SH-SY5Y (cell line): ENCODE results near the gene ZNF282.

Experiments
- GATA2 ChIP-seq: IDR thresholded peaks from 2 replicates; pipeline ENCODE4 v1.6.1; 2011; ENCODE audit warnings: mild to moderate bottlenecking, low read depth, low read length
- GATA3 ChIP-seq: IDR thresholded peaks from 2 replicates; pipeline ENCODE4 v1.6.1; 2011; ENCODE audit warnings: low read depth, mild to moderate bottlenecking, low read length, moderate library complexity

DNA sequence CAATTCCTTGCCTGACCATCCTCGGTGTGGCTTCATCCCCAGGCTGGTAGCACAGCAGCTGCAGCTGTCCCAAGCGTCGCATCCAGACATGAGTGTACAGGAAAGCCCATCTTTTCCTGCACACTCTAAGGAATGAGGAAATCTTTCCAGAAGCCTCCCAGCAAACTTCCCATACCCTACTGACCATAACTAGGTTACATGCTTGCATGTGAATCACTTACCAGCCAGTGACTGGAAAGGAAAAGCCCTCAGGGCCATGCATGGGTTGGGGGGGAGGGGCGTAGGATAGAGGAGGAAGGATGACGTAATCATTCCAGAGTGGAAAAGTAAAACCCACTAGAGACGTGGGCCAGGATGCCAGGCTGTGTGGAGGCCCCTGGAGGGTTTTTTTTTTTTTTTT lies 25.2 kb downstream of the ZNF282 start:
- TF ChIP-seq GATA2 = no peak
- no peak for TF ChIP-seq GATA3
